ENCODE data around the gene AGAP1.

GRCh38 chr2:236025892-236026291, 532.0 kb downstream of the AGAP1 start:
- TF ChIP-seq POLR2A (IDR thresholded peaks at IDR 0.05) (no peak), CTCF (IDR thresholded peaks at IDR 0.05) (no peak)
